NT2/D1 (cell line): Measurements from ENCODE around the gene SLC25A15.
"Not testable (repeated sequence)": the region's sequence is repeated elsewhere in the genome, so short reads cannot be mapped to it uniquely, and the experiment has no call there.

Experiments used
- SUZ12 ChIP-seq: IDR thresholded peaks from 2 replicates; pipeline ENCODE4 v1.6.1; 2011; ENCODE audit not compliant: insufficient read length, insufficient read depth; ENCODE audit errors: extremely low read depth
- YY1 ChIP-seq: IDR thresholded peaks from 2 replicates; pipeline ENCODE4 v1.6.1; 2011; ENCODE audit not compliant: insufficient read length, insufficient read depth
- ZNF274 ChIP-seq: IDR thresholded peaks from 2 replicates; pipeline ENCODE4 v1.6.1; 2011; ENCODE audit warnings: mild to moderate bottlenecking, low read depth, low read length

- TF ChIP-seq ZNF274, YY1, SUZ12: not testable (repeated sequence)
Measured at GRCh38 chr13:40840955-40841354, 51.5 kb downstream of the SLC25A15 start.
